ENCODE results near the gene CYTL1. TPM values are rescaled to one million over a fixed set of nuclear protein-coding genes. Genes with fewer than 3 reads are reported as not detected.

The CYTL1 gene
- total and polyA plus RNA-seq, 2 of the 4 experiments (the other 2 are of a cell fraction), result 1.3 to 7.4 TPM

GRCh38 chr4:5033281-5033841 lies 14.1 kb upstream of the CYTL1 start:
- Histone ChIP-seq H3K4me2 (ENCODE audit: low read depth, low read length) (no peak overlapping the region), H4K5ac (ENCODE audit: low read depth, low read length) (peak overlapping the region; percentile 11; the same call in 1 of the 2 replicates), H2AK9ac (replicated peaks; ENCODE audit: low read depth, low read length, poor library complexity) (no peak overlapping the region), H2BK5ac (ENCODE audit: low read depth, low read length, poor library complexity, severe bottlenecking) (no peak overlapping the region), H3K36me3 (ENCODE audit: control insufficient read depth, insufficient read depth, low read length) (no peaks in the 10 kb centered on the region), H3K9me1 (ENCODE audit: insufficient read depth, low read length) (peaks cover 13% of the 10 kb centered on the region), H3K4me3 (ENCODE audit: insufficient read depth, low read depth, low read length) (no peak overlapping the region), H2BK15ac (ENCODE audit: low read depth, low read length) (peak overlapping the region; percentile 63; the same call in 2 of the 3 replicates), H3K79me1 (ENCODE audit: low read depth in 1 of 2, low read length in 2 of 2) (no peaks in the 10 kb centered on the region), H3K9ac (ENCODE audit: low read depth, low read length) (no peak overlapping the region), H3K14ac (replicated peaks; ENCODE audit: low read depth, low read length) (peak overlapping the region; percentile 13; the same call in 1 of the 2 replicates), H3K23ac (ENCODE audit: low read depth, low read length) (peak overlapping the region; percentile 25), H2AFZ (replicated peaks; ENCODE audit: low read length, poor library complexity) (peak overlapping the region; percentile 55), H4K20me1 (ENCODE audit: insufficient read depth, low read length) (no peaks in the 10 kb centered on the region), H3K56ac (ENCODE audit: extremely low read depth, insufficient read depth, low read length) (no peak overlapping the region), H2BK120ac (ENCODE audit: low read depth, low read length) (peak overlapping the region; percentile 71), H3K9me3 (ENCODE audit: control insufficient read depth, insufficient read depth, low read length) (no peaks in the 10 kb centered on the region), H4K91ac (ENCODE audit: insufficient read depth, low read depth, low read length) (peak overlapping the region; percentile 53), H3K18ac (ENCODE audit: low read depth, low read length) (peak overlapping the region; percentile 58; the same call in 1 of the 2 replicates), H2BK20ac (ENCODE audit: low read depth, low read length) (peak overlapping the region; percentile 44), H2AK5ac (ENCODE audit: low read depth, low read length) (peak overlapping the region; percentile 25; the same call in 1 of the 2 replicates), H4K8ac (ENCODE audit: low read depth in 2 of 2, low read length in 2 of 2) (peak overlapping the region; percentile 20 to 62; a peak in 3 of 4 replicates), H3K27ac (ENCODE audit: insufficient read depth, low read length) (peak overlapping the region; percentile 15; the same call in 1 of the 2 replicates), H3K4me1 (ENCODE audit: control insufficient read depth, insufficient read depth, low read length) (peaks cover 25% of the 10 kb centered on the region), H3K27me3 (ENCODE audit: control insufficient read depth, insufficient read depth, low read length) (peaks cover 12% of the 10 kb centered on the region), H3K4ac (ENCODE audit: low read depth, low read length) (peak overlapping the region; percentile 81)
- DNase-seq (no peak), ATAC-seq (ENCODE audit: low read depth) (no peak)
- WGBS, 2 experiments (ENCODE audit: extremely low coverage in 2 of 2, insufficient read length in 1 of 2), result 0% methylated on average over 2 of the region's 10 CpGs; no CpG with 5 or more reads in 1 of the 2 experiments
- POLR2A ChIA-PET (ENCODE audit: unreplicated experiment), result no interaction called here
- dilution Hi-C loops (cut with HindIII; ENCODE audit: low sequenced_read_pairs, unreplicated experiment) (no loop called here), in situ Hi-C loops (cut with MboI; ENCODE audit: low sequenced_read_pairs) (no loop called here), intact Hi-C loops (cut with micrococcal nuclease) (loop anchor here (10.0 kb wide), 1 partner anchor 359 kb away; no protein-coding TSS in a partner anchor)
- no TSS peak for BruUV-seq (replicated peaks)
- no peak for TF ChIP-seq USF2 (IDR thresholded peaks at IDR 0.05; ENCODE audit: low read depth, low read length)
- TF ChIP-seq RFX5 (IDR thresholded peaks at IDR 0.05; ENCODE audit: low read depth, low read length), result no peak
- TF ChIP-seq CHD1 (IDR thresholded peaks at IDR 0.05; ENCODE audit: low read depth, low read length), result no peak
- no peak for TF ChIP-seq CEBPB (IDR thresholded peaks at IDR 0.05; ENCODE audit: low read depth, low read length)
- TF ChIP-seq MAZ (IDR thresholded peaks at IDR 0.05; ENCODE audit: borderline replicate concordance, low read depth, low read length), result no peak
- TF ChIP-seq POLR2A (IDR thresholded peaks at IDR 0.05; ENCODE audit: low read depth, low read length), result no peak
- TF ChIP-seq, protein P1, sequence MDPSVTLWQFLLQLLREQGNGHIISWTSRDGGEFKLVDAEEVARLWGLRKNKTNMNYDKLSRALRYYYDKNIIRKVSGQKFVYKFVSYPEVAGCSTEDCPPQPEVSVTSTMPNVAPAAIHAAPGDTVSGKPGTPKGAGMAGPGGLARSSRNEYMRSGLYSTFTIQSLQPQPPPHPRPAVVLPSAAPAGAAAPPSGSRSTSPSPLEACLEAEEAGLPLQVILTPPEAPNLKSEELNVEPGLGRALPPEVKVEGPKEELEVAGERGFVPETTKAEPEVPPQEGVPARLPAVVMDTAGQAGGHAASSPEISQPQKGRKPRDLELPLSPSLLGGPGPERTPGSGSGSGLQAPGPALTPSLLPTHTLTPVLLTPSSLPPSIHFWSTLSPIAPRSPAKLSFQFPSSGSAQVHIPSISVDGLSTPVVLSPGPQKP (IDR thresholded peaks at IDR 0.05; ENCODE audit: borderline replicate concordance, low read depth, low read length), result no peak
- TF ChIP-seq FOS (IDR thresholded peaks at IDR 0.05; ENCODE audit: low read depth, low read length), result no peak
- TF ChIP-seq CTCF (conservative IDR thresholded peaks at IDR 0.05; ENCODE audit: low read depth, low read length), result no peak
- TF ChIP-seq MAFK (IDR thresholded peaks at IDR 0.05; ENCODE audit: low read depth, low read length), result no peak
- no peak for TF ChIP-seq NFE2L2 (IDR thresholded peaks at IDR 0.05; ENCODE audit: low read depth, low read length)
- CTCF ChIA-PET, result no interaction called here
